ENCODE measurements around the gene POLR2H.

POLR2H gene

DNA sequence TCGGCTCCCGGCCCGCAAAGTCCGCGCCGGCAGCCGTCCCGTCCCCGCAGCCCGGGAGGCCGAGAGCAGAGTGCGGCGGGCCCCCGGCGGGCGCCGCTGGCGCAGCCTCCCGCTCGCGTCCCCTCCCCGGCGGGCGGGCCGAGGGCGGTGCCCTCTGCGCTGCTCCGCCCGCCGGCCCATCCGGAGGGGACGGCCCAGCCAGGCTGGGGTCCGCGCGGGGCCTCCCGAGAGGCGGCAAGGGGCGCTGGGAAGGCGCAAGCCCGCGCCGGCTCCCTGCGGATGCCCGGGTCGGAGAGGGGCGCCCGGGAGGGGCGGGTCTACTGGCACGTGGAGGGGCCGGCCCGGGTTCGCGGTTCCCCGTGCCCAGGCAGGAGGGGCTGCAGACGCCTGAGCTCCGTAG lies at the start of gene POLR2H, which contains the start of gene CLCN2:
POLR2H (plus strand) TSS at position 179 of the 400 bp plus-strand sequence. CDS start 1,783 bp downstream, outside the sequence.
CLCN2 (minus strand) TSS at position 74 of the 400 bp plus-strand sequence. CDS start 126 bp downstream, outside the sequence.
- DNase-seq, result no peak

DNA sequence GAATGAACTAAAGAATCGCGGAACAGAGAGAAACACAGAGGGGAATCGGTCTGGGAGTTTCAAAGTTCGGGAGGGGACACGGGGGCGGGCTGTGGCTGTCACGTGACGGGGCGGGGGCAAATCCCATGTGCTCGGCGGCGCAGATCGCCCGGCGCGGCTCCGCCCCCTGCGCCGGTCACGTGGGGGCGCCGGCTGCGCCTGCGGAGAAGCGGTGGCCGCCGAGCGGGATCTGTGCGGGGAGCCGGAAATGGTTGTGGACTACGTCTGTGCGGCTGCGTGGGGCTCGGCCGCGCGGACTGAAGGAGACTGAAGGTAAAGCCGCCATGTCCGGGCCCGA lies 47.2 kb upstream of the POLR2H start, which contains the start of gene EIF4G1:
EIF4G1 (plus strand) TSS at position 244 of the 337 bp plus-strand sequence. CDS start 1,191 bp downstream, outside the sequence.
- DNase-seq, result peak; percentile 35 to 61

DNA sequence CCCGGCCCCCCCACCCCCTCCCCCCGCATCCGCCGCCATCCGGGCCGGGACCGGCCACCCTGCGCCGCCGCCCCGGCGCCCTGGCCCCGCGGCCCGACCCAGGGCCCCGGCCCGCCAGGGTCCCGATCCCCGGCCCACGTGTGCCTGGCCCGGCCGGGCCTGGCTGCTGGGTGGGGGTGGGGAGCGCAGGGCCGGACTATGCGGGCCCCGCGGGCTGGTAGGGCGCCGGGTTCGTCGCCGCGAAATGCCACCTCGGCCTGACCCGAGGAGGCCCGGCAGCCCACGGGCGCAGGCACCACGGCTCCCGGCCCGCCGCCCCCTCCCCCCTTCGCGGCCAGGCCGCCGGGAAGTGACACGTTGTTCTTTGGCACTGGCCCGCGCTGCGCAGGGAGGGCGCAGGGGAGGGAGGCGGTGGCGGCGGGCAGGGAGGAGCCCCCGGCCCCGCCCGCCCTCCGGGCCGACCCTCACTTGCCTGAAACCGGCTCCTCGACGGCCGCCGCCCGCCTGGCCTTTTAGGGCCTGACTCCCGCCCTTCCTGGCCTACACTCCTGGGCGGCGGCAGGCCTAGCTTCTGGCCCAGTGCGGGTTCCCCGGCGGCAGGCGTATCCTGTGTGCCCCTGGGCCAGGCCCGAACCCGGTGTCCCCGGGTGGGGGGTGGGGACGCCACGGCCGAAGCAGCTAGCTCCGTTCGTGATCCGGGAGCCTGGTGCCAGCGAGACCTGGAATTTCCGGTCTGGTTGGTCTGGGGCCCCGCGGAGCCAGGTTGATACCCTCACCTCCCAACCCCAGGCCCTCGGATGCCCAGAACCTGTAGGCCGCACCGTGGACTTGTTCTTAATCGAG lies 46.6 kb upstream of the POLR2H start:
- DNase-seq, result no peak

GRCh38 chr3:184315543-184315867 lies 46.0 kb upstream of the POLR2H start:
- no peak for DNase-seq

GRCh38 chr3:184315871-184316661 lies 45.4 kb upstream of the POLR2H start:
- DNase-seq, result no peak

- DNase-seq, result no peak
Observed at GRCh38 chr3:184316792-184317191, 44.7 kb upstream of the POLR2H start.

- no peak for DNase-seq
Observed at GRCh38 chr3:184317201-184317600, 44.3 kb upstream of the POLR2H start.

DNA sequence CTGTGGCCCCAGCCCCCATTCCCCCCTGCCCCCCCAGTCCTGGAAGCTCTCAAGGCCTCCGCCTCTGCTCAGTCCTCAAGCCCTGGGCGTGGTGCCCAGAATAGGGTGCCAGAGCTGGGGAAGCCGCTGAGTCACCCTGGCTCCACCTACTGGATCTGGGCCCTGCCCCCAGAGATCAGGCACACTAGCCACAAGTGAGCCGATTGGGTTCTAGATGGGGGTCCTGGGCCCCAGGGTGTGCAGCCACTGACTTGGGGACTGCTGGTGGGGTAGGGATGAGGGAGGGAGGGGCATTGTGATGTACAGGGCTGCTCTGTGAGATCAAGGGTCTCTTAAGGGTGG lies 41.4 kb upstream of the POLR2H start:
- DNase-seq, result peak in 1 of 2 experiments; percentile 17

DNA sequence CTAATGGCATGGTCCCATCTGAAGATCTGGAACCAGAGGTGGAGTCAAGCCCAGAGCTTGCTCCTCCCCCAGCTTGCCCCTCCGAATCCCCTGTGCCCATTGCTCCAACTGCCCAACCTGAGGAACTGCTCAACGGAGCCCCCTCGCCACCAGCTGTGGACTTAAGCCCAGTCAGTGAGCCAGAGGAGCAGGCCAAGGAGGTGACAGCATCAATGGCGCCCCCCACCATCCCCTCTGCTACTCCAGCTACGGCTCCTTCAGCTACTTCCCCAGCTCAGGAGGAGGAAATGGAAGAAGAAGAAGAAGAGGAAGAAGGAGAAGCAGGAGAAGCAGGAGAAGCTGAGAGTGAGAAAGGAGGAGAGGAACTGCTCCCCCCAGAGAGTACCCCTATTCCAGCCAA lies 39.8 kb upstream of the POLR2H start:
- no peak for DNase-seq

DNA sequence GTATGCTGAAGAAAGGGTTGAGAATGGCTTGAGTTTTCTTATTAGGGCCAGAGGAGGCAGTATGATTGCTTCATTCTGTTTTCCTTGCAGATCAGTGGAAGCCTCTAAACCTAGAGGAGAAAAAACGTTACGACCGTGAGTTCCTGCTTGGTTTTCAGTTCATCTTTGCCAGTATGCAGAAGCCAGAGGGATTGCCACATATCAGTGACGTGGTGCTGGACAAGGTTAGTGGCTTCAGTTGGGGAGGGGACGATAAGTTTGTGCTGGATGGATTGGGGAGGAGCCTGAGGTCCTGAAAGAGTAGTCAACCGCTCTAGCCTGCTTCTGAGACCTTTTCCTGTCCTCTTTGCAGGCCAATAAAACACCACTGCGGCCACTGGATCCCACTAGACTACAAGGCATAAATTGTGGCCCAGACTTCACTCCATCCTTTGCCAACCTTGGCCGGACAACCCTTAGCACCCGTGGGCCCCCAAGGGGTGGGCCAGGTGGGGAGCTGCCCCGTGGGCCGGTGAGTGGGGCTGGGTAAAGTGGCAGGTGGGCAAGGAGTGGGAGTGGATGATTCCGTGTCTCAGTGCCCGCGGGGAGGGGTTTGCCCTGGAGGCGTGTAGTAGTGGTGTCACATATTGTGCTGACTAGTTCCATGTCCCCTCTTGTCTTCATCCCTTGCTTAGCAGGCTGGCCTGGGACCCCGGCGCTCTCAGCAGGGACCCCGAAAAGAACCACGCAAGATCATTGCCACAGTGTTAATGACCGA lies 38.6 kb upstream of the POLR2H start:
- no peak for DNase-seq

- no peak for DNase-seq
Observed at GRCh38 chr3:184323696-184324095, 37.8 kb upstream of the POLR2H start.

GRCh38 chr3:184325269-184325668 lies 36.2 kb upstream of the POLR2H start:
- DNase-seq, result no peak

DNA sequence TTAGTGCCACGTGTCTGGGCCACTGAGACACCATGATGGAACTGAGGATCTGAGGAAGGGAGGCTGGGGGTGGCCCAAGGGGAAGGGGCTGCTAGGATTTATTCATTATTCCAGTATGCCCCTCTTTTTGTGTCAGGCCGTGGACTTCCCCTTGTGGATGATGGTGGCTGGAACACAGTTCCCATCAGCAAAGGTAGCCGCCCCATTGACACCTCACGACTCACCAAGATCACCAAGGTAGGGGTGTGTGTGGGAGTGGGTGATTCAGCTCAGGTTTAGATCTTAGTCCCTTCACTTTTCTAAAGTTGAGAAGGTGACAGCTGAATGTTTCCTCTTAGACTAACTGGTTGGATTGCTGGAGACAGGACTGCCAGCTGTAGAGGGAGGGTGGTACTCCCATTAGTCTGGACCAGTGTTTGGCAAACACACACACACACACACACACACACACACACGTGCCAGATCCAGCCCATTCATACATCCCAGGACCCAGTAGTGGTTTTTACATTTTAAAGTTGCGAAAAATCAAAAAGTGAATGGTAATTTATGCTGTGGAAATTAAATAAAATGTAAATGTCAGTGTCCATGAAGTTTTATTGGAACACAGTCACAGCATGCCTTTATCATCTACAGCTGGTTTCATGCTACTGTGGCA lies 35.7 kb upstream of the POLR2H start:
- DNase-seq, result no peak

DNA sequence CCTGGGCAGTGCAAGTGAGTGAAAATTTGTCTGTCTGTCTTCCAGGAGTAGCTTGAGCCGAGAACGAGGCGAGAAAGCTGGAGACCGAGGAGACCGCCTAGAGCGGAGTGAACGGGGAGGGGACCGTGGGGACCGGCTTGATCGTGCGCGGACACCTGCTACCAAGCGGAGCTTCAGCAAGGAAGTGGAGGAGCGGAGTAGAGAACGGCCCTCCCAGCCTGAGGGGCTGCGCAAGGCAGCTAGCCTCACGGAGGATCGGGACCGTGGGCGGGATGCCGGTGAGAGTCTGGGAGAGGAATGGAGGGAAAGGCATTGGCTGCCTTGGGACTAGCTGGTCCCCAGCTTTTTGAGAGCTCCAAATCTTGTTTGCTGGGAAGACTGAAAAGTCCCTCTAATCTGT lies 34.3 kb upstream of the POLR2H start:
- DNase-seq, result no peak

- DNase-seq, result no peak
Observed at GRCh38 chr3:184328516-184328915, 33.0 kb upstream of the POLR2H start.

DNA sequence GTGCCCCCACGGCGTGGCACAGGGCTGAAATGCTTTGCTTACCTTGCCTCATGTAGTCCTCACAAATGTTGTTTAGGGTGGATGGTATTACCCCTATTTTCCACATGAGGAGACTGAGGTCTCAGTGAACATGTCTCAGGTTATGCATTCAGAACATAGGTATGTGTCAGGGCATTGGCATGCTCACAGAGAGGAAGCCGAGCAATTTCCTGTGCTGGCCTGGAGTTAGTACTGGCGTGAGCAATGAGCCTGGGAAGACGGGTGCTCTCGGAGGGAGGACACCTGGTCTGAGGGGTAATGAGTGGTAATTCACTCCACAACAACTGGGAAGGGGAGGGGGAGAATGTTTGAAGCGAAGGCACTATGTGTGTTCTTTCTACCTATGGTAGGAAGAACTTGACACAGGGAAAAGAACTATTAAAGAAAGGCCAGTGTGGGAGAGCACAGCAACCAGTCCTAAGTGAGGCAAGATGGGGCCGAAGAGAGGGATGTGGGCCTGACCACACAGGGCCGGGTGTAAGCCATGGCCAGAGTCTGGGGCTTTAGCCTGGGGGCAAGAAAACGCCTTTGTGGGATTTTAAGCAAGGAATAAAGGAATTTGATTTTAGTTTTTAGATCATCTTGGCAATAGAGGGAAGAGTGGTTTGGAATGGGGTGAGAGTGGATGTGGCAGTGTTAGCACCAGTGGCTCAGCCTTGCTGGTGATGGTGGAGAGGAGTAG lies 29.0 kb upstream of the POLR2H start:
- DNase-seq, result no peak

DNA sequence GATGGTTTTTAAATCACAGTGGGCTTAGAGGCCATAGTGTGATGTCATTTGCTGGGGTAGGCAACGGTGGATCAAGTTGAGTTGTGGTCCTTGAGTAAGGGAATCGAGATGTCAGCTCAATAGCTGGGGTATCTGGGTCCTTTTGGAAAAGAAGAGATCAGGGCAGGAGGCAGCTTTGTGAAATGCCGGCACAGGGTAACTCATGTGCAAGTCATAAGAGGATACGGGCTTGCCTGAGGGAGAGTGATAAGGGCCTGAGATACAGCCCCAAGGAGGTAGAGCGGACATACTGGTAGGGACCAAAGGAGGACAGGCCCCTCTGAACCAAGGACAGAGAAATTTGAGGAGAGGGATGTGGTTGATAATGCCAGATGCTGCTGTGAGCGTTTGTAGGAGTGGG lies 28.3 kb upstream of the POLR2H start:
- no peak for DNase-seq

GRCh38 chr3:184333700-184334099 lies 27.8 kb upstream of the POLR2H start:
- DNase-seq, result no peak

- DNase-seq, result no peak
Observed at GRCh38 chr3:184334470-184335158, 26.9 kb upstream of the POLR2H start.

- DNase-seq, result no peak
Observed at GRCh38 chr3:184335291-184335660, 26.2 kb upstream of the POLR2H start.
